Activated gamma-delta T cell treated with Interleukin-2 at 50 U/mL for 16 hours (primary cell): ENCODE data around the gene ROBO2.

Source experiments
- DNase-seq: peaks from one replicate; pipeline ENCODE4 v3.0.0-alpha.2; 2020

The ROBO2 gene

GRCh38 chr3:77267589-77267988 lies 227.7 kb downstream of the ROBO2 start:
- DNase-seq: no peak

GRCh38 chr3:77271306-77271705 lies 231.4 kb downstream of the ROBO2 start:
- DNase-seq: no peak

DNA sequence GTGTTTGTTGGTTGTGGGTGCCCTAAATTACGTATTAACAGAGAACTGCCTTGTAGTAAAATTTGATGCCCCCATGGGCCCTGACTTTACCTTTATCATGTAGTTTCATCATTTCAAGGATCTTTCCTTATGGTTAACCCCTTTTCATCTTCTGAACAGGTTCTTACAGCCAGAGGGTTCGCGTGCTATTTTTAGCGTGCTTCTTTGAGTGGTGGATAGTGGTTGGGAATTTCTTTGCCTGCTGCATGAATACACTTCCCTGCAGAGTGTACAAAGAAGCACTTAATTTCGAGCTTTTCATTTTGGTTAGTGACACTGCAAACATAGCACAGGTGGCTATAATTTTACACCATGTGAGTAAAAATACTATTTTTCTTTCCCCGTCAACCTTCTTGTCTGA lies 231.8 kb downstream of the ROBO2 start:
- no peak for DNase-seq

DNA sequence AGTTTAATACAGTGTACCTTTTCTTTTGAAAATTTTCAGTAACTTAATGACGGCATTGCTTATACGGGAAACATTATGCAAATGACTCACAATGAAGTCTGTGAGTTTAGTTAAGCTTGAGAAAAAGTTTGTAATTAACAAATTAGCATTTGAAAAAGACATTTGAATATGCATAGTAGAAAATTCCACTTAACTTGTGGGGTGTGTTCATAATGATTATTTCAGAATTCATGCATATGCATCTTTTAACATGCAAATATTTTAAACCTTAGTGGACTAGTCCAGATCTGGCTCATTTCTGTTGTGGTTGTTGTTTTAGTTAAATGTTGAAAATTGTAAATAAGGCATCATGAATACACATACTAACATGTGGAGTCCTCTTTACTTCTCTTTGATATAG lies 239.4 kb downstream of the ROBO2 start:
- DNase-seq: no peak

GRCh38 chr3:77281721-77282120 lies 241.8 kb downstream of the ROBO2 start:
- no peak for DNase-seq

DNA sequence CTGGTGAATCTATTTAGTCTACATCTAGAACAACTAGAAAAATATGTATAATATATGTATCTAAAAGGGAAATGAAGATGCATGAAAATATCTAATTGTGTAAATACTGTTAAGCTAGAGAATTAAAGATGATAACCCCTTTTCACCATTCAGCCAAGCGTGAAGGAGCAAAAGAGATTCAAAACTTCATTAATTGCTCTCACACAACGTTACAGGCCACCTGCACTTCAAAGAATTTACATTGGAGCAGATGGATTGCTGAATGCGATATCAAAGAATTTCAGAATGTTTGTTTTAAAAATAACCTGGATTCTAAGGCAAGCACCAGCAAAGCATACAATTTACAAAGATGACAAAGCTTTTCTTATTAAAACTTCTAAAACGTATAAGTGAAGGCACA lies 243.2 kb downstream of the ROBO2 start:
- no peak for DNase-seq

- DNase-seq: no peak
Measured at GRCh38 chr3:77288348-77288747, 248.4 kb downstream of the ROBO2 start.

DNA sequence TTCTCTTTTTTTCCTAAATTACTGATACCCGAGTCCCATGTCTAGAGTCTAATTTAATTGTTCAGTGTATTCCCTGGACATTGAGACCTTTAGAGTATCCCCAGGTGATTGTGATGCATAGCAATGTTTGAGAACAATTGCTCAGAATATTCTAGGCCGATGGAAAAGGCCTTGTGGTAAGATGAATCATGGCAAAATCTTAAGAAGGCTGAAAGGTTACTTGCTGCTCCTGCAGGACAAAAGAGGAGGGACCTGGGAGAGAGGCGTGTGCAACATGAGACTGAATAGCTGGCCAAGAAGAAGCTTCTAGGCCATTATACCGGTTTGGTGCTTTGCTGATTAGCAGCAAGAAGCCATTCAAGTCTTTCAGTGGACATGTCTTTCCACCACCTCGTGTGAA lies 256.6 kb downstream of the ROBO2 start:
- no peak for DNase-seq

- DNase-seq: no peak
Measured at GRCh38 chr3:77298417-77298816, 258.5 kb downstream of the ROBO2 start.

GRCh38 chr3:77303955-77304699 lies 264.2 kb downstream of the ROBO2 start:
- no peak for DNase-seq

GRCh38 chr3:77304700-77305021 lies 264.8 kb downstream of the ROBO2 start:
- DNase-seq: no peak

DNA sequence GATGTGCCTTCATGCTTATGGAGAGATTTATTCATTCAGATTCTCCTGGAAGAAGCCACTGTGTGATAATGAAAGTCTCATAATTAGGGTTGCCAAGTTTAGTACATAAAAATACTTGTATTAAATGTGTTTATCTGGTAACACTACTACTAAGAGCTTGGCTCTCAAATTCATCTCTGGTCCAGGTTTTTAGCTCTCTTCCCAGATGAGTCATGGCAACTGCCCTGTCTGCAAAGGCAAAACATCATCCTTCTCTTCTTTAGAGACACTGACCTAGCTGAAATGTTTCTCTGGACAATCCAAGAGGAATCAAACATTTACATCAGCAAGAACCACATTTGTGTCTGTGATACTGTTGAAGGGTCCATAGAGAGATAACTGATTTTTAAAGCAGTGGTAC lies 269.6 kb downstream of the ROBO2 start:
- no peak for DNase-seq

GRCh38 chr3:77313843-77314242 lies 273.9 kb downstream of the ROBO2 start:
- no peak for DNase-seq

GRCh38 chr3:77319711-77320110 lies 279.8 kb downstream of the ROBO2 start:
- no peak for DNase-seq

- no peak for DNase-seq
Measured at GRCh38 chr3:77320514-77320913, 280.6 kb downstream of the ROBO2 start.

DNA sequence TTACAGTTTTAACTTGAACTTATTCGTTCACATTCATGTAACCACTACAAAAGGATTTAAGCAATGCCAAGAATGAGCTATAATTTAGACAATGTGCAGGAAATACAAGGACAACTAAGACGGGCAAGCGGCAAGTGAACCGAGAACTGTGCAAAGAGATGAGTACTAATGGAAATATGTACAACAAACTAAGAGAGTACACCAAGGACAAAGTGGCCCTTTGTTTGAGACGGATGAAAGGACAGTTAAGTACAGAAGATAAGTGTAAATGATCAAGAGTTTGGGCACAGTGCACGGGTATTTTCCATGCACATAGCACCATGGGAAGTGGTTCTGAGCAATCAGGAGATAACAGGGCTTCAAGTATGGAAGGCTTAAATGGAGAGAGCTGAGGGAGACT lies 281.7 kb downstream of the ROBO2 start:
- DNase-seq: no peak

DNA sequence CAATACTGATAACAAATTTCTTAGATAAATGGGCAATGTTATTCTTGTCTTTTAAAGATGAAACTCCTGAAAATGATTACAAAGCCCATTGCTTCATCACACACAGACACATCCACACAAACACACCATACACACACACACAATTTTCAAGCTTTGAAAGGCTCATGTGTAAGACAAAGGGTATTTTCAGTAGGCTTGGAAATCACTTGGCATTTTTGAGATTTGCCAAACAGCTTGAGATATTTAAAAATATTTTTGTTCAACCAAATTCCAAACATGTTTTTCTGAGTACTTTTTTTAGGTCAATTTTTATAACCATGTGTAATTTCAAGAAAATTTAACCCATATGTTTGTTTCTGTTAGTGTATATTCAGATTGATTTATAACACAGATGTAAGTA lies 283.7 kb downstream of the ROBO2 start:
- no peak for DNase-seq

- no peak for DNase-seq
Measured at GRCh38 chr3:77324105-77324504, 284.2 kb downstream of the ROBO2 start.

DNA sequence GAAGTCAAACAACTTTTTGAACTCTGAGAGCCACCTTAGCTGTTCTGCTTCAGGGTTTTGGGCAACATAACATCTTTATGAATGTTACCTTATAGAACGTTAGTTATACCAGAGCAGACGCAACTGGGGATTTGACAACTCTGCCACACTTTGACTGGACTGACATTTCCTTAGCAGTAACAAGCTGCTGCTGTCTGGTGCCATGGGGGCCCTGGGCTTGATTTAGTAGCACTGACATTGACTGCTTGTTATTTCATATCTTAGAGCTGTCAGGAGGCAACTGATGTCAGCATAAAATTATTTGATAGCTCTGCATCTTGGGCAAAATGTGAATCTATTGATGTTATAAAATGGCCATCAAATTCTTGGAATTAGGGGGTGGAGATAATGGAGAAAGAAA lies 285.4 kb downstream of the ROBO2 start:
- DNase-seq: no peak

DNA sequence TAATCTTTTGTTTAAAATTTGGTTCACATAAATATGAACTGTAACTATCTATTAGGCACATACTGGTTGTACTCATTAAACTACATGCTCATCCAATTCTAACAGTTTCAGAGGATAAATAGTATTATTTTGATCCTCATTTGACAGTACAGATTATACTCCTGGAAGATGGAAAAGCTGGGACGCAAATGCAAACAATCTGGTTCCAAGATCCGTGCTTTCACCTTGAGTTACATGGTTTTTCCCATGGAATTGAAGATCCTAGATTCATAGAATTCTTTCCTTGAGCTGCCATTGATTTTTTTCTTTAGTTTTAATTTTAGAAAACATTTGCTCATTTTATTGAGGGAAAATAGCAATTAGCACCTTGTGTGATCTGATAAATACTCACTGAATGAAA lies 285.8 kb downstream of the ROBO2 start:
- no peak for DNase-seq

- DNase-seq: no peak
Measured at GRCh38 chr3:77326586-77326985, 286.7 kb downstream of the ROBO2 start.

DNA sequence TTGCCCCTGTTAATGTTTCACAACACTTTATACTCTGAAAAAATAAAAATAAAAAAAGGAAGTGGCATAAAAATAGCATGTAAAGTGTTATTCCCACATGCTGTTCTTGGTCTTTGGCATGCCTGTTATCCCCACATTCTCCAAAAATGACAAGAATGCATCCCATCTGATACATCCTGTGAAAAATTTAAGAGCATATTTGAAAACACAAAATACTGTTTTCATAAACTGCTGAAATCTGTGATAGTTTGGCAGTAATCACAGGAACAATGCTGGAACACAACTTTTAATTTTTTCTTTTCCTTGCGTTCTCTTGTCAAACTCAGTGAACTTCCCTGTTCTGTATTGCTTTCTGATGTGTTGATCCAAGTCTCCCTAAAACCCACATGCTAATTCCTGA lies 288.8 kb downstream of the ROBO2 start:
- no peak for DNase-seq

DNA sequence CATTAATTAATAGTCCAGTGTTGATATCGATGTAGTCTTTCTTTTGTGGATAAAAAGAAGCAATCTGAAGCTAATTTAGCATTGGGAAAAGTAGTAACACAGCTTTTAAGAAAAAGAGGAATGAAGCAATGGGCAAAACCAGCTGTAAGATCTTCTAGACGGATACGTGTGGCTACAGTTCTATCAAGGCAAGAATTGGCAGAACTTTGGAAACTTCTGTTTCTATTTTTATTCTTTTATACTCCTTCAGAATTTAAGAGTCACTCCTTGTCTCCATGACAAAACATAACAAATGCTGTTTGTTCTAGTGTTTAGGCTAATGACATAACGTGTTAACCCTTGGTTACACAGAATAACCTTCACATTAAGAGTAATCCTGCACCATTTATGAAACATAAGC lies 289.2 kb downstream of the ROBO2 start:
- no peak for DNase-seq

- DNase-seq: no peak
Measured at GRCh38 chr3:77338195-77338594, 298.3 kb downstream of the ROBO2 start.

DNA sequence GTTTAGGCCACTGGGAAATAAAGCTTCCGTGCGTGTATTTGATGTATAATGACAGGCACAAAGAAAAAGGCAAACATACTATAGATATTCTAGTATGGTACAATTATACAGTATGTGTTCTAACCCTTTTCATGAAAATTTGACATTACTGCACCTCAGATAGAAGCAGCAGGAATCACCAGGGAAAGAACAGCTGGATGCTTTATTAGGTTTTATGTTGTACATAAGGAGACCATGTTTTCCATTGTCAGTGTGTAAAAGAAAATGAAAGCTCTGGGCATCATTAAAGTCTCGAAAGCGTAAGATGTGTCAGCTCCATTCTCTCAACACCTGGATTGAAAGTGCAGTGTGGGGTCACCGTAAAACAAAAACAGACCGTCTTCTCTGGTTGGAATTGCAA lies 302.1 kb downstream of the ROBO2 start:
- DNase-seq: no peak

- DNase-seq: no peak
Measured at GRCh38 chr3:77342688-77343087, 302.8 kb downstream of the ROBO2 start.
